HepG2 (cell line): ENCODE results near the gene EOMES. TPM values are rescaled to one million over a fixed set of nuclear protein-coding genes. Genes with fewer than 3 reads are reported as not detected.

Source experiments
- ASH2L ChIP-seq: fragments of 300-600, 200-600 bp; sonication (generic); IDR thresholded peaks from 2 replicates; pipeline ENCODE4 v1.7.0; 2017; ENCODE audit warnings: low read depth, mild to moderate bottlenecking, moderate library complexity, mixed read lengths, low read length; ENCODE audit not compliant: insufficient read length
- MAZ ChIP-seq, 2 experiments: sonication (generic) in 1 of 2; formaldehyde crosslinking in 1 of 2; IDR thresholded peaks; 2 replicates each; pipeline versions ENCODE4 v1.5.0 to v1.6.1; 2012 to 2020; ENCODE audit warnings: low read depth in 2 of 2, mild to moderate bottlenecking in 2 of 2, borderline replicate concordance in 1 of 2, improper control_type of control experiment in 1 of 2, low read length in 1 of 2, missing genetic modification reagents in 1 of 2, moderate library complexity in 1 of 2
- NFKB2 ChIP-seq: sonication (generic); formaldehyde crosslinking; IDR thresholded peaks from 2 replicates; pipeline ENCODE4 v1.4.0; 2020; ENCODE audit warnings: missing genetic modification reagents, borderline replicate concordance
- RFX5 ChIP-seq: IDR thresholded peaks from 2 replicates; pipeline ENCODE4 v1.6.1; 2011; ENCODE audit warnings: low read depth, low read length, improper control_type of control experiment
- SNAI1 ChIP-seq: sonication (generic); formaldehyde crosslinking; IDR thresholded peaks from 2 replicates; pipeline ENCODE4 v1.5.0; 2020; ENCODE audit warnings: mild to moderate bottlenecking, missing genetic modification reagents, borderline replicate concordance
- SP4 ChIP-seq: sonication (generic); formaldehyde crosslinking; IDR thresholded peaks from 2 replicates; pipeline ENCODE4 v1.8.1; 2023; ENCODE audit warnings: mild to moderate bottlenecking, missing genetic modification reagents
- ZMYM4 ChIP-seq: sonication (generic); formaldehyde crosslinking; IDR thresholded peaks from 2 replicates; pipeline ENCODE4 v1.8.1; 2023; ENCODE audit warnings: mild to moderate bottlenecking, missing genetic modification reagents
- ZNF17 ChIP-seq: sonication (generic); formaldehyde crosslinking; IDR thresholded peaks from 2 replicates; pipeline ENCODE4 v1.5.0; 2020; ENCODE audit warnings: mild to moderate bottlenecking, missing genetic modification reagents
- ZNF775 ChIP-seq: sonication (generic); formaldehyde crosslinking; IDR thresholded peaks from 2 replicates; pipeline ENCODE4 v1.4.0; 2020; ENCODE audit warnings: missing genetic modification reagents, mild to moderate bottlenecking, moderate library complexity, borderline replicate concordance
- ZNF816 ChIP-seq: sonication (generic); formaldehyde crosslinking; IDR thresholded peaks from 2 replicates; pipeline ENCODE4 v1.8.0; 2022; ENCODE audit warnings: missing genetic modification reagents, mild to moderate bottlenecking, borderline replicate concordance
- polyA plus RNA-seq, 8 experiments: library from polyadenylated mRNA; depleted of rRNA in 3 of 8; stranded (reverse) in 7 of 8; unstranded in 1 of 8; fragments of >200 nt; fragmentation: Illumina TruSeq in 4 of 8; extraction: Trizol in 4 of 8; gene quantifications; 2 replicates each; pipeline versions ENCODE4 v1.2.1 to v1.2.3, GENCODE V29; 2011 to 2016; ENCODE audit warnings: low read depth in 4 of 8, missing spikeins in 1 of 8, mixed read lengths in 1 of 8; ENCODE audit not compliant: insufficient read depth in 1 of 8
- total RNA-seq, 5 experiments: library from RNA; depleted of rRNA; stranded (reverse); fragments of >200 nt; fragmentation: Illumina TruSeq; extraction: Trizol; gene quantifications; 2 replicates each; pipeline ENCODE4 v1.2.3, GENCODE V29; 2016; ENCODE audit warnings: low read depth in 1 of 5
- TF ChIP-seq, protein P1 (sequence below): sonication (generic); formaldehyde crosslinking; IDR thresholded peaks from 2 replicates; pipeline ENCODE4 v1.5.1; 2020; ENCODE audit warnings: missing genetic modification reagents, mild to moderate bottlenecking, borderline replicate concordance
- TF ChIP-seq, protein P2 (sequence below): sonication (generic); formaldehyde crosslinking; IDR thresholded peaks from 2 replicates; pipeline ENCODE4 v1.4.0; 2020; ENCODE audit warnings: missing genetic modification reagents
- TF ChIP-seq, protein P3 (sequence below): sonication (generic); formaldehyde crosslinking; IDR thresholded peaks from 2 replicates; pipeline ENCODE4 v1.5.1; 2020; ENCODE audit warnings: mild to moderate bottlenecking, missing genetic modification reagents, moderate library complexity
- TF ChIP-seq, protein P4 (sequence below): IDR thresholded peaks from 2 replicates; pipeline ENCODE4 v1.6.1; 2016; ENCODE audit warnings: missing biosample characterization, missing genetic modification reagents, low read depth
- TF ChIP-seq, protein P5 (sequence below): sonication (generic); formaldehyde crosslinking; IDR thresholded peaks from 2 replicates; pipeline ENCODE4 v1.5.0; 2020; ENCODE audit warnings: mild to moderate bottlenecking, missing genetic modification reagents
- TF ChIP-seq, protein P6 (sequence below), 2 experiments: fragments of 450-650 bp in 1 of 2; sonication (generic) in 1 of 2; formaldehyde crosslinking; IDR thresholded peaks; 2 replicates each; pipeline versions ENCODE4 v1.5.0 to v1.8.0; 2020 to 2022; ENCODE audit warnings: mild to moderate bottlenecking in 1 of 2, missing genetic modification reagents in 1 of 2

EOMES gene
- total and polyA plus RNA-seq, 2 of the 13 experiments (the other 11 are each of a cell fraction or from before 2014, with no cell fraction given) = 0.11 to 0.12 TPM

DNA sequence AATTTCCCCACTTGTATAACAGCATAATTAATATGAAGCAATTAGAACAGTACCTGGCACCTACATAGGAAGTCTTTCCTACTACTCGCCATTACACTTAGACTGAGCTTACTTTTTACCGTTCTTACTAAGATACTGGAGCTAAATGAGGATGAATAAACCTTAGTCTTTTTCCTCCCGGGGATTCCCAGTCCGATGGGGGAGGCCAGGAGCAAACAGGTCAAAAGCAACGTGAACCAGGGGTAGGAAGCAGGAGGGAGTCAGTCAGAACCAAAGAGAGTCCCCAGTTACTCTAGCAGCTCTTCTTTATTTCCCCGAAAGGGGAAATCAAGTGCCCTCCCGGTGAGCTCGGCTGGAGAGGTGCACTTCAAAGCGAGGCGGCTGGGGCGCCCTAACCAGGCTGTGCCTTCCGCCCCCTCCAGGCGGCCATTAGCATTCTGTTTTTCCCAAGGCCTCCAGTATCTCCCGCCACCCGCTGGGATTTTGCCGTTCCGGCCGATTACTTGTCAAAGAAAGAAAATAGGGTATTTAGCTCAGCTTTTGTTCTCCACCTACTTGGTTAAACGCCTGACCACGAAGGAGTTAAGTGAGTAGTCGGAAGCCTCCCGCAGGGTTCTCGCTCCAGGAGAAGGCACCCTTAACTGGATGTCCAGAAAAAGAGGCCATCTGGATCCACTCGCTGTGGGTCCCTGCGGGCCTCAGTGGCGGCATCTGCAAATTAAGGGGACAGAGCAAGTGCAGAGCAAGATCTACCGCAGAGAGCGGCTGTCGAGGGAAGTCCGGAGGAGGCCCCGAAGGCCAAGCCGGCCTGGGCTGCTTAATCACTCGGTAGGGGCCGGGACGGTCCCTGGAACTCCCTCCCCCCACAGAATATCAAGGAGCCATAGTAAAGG lies 6.3 kb upstream of the EOMES start (continued):
- TF ChIP-seq, protein P1, sequence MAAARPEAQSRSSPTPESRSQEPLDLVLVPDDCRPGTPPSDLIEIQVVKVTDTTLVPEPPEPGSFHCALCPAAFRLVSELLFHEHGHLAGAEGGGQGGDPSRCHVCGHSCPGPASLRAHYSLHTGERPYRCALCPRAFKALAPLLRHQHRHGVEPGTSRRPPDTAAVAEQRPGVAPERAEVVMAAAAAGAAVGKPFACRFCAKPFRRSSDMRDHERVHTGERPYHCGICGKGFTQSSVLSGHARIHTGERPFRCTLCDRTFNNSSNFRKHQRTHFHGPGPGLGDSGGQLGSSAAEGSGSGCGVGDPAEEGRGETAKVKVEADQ (CRISPR knock-in tag) = no peak
- TF ChIP-seq, protein P2, sequence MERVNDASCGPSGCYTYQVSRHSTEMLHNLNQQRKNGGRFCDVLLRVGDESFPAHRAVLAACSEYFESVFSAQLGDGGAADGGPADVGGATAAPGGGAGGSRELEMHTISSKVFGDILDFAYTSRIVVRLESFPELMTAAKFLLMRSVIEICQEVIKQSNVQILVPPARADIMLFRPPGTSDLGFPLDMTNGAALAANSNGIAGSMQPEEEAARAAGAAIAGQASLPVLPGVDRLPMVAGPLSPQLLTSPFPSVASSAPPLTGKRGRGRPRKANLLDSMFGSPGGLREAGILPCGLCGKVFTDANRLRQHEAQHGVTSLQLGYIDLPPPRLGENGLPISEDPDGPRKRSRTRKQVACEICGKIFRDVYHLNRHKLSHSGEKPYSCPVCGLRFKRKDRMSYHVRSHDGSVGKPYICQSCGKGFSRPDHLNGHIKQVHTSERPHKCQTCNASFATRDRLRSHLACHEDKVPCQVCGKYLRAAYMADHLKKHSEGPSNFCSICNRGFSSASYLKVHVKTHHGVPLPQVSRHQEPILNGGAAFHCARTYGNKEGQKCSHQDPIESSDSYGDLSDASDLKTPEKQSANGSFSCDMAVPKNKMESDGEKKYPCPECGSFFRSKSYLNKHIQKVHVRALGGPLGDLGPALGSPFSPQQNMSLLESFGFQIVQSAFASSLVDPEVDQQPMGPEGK = 0 out of 2 replicates have a peak, but pooled peaks have one; percentile 25
- TF ChIP-seq ZMYM4 (peak; percentile 15; the same call in 1 of the 2 replicates), ZNF775 (no peak), SP4 (CRISPR knock-in tag) (no peak), ZNF17 (CRISPR knock-in tag) (no peak), RFX5 (no peak), ZNF816 (CRISPR knock-in tag) (no peak), SNAI1 (CRISPR knock-in tag) (no peak), NFKB2 (no peak), ASH2L (no peak), MAZ (IDR thresholded peaks at IDR 0.05; ENCODE audit: borderline replicate concordance, low read depth, low read length) (no peak), MAZ (CRISPR knock-in tag; IDR thresholded peaks at IDR 0.05; ENCODE audit: low read depth) (no peak)
- TF ChIP-seq, protein P3, sequence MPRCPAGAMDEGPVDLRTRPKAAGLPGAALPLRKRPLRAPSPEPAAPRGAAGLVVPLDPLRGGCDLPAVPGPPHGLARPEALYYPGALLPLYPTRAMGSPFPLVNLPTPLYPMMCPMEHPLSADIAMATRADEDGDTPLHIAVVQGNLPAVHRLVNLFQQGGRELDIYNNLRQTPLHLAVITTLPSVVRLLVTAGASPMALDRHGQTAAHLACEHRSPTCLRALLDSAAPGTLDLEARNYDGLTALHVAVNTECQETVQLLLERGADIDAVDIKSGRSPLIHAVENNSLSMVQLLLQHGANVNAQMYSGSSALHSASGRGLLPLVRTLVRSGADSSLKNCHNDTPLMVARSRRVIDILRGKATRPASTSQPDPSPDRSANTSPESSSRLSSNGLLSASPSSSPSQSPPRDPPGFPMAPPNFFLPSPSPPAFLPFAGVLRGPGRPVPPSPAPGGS (CRISPR knock-in tag) = no peak
- TF ChIP-seq, protein P4, sequence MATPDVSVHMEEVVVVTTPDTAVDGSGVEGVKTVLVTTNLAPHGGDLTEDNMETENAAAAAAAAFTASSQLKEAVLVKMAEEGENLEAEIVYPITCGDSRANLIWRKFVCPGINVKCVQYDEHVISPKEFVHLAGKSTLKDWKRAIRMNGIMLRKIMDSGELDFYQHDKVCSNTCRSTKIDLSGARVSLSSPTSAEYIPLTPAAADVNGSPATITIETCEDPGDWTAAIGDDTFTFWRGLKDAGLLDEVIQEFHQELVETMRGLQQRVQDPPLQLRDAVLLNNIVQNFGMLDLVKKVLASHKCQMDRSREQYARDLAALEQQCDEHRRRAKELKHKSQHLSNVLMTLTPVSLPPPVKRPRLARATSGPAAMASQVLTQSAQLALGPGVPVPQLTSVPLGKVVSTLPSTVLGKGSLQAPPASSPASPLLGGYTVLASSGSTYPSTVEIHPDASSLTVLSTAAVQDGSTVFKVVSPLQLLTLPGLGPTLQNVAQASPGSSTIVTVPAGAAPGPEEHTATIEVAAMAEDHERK (CRISPR knock-in tag) = no peak
- TF ChIP-seq, protein P5, sequence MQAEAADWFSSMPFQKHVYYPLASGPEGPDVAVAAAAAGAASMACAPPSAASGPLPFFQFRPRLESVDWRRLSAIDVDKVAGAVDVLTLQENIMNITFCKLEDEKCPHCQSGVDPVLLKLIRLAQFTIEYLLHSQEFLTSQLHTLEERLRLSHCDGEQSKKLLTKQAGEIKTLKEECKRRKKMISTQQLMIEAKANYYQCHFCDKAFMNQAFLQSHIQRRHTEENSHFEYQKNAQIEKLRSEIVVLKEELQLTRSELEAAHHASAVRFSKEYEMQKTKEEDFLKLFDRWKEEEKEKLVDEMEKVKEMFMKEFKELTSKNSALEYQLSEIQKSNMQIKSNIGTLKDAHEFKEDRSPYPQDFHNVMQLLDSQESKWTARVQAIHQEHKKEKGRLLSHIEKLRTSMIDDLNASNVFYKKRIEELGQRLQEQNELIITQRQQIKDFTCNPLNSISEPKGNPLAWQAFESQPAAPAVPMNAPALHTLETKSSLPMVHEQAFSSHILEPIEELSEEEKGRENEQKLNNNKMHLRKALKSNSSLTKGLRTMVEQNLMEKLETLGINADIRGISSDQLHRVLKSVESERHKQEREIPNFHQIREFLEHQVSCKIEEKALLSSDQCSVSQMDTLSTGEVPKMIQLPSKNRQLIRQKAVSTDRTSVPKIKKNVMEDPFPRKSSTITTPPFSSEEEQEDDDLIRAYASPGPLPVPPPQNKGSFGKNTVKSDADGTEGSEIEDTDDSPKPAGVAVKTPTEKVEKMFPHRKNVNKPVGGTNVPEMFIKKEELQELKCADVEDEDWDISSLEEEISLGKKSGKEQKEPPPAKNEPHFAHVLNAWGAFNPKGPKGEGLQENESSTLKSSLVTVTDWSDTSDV (CRISPR knock-in tag) = no peak
- TF ChIP-seq, protein P6, sequence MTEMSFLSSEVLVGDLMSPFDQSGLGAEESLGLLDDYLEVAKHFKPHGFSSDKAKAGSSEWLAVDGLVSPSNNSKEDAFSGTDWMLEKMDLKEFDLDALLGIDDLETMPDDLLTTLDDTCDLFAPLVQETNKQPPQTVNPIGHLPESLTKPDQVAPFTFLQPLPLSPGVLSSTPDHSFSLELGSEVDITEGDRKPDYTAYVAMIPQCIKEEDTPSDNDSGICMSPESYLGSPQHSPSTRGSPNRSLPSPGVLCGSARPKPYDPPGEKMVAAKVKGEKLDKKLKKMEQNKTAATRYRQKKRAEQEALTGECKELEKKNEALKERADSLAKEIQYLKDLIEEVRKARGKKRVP (CRISPR knock-in tag; IDR thresholded peaks at IDR 0.05) = no peak
